ENCODE results near the gene MMP17. TPM values are rescaled to one million over a fixed set of nuclear protein-coding genes. Genes with fewer than 3 reads are reported as not detected.

Gene MMP17
- total and polyA plus RNA-seq, 2 donors (not counting 1 experiment from before 2014, with no cell fraction given): 14.8 to 140 TPM

DNA sequence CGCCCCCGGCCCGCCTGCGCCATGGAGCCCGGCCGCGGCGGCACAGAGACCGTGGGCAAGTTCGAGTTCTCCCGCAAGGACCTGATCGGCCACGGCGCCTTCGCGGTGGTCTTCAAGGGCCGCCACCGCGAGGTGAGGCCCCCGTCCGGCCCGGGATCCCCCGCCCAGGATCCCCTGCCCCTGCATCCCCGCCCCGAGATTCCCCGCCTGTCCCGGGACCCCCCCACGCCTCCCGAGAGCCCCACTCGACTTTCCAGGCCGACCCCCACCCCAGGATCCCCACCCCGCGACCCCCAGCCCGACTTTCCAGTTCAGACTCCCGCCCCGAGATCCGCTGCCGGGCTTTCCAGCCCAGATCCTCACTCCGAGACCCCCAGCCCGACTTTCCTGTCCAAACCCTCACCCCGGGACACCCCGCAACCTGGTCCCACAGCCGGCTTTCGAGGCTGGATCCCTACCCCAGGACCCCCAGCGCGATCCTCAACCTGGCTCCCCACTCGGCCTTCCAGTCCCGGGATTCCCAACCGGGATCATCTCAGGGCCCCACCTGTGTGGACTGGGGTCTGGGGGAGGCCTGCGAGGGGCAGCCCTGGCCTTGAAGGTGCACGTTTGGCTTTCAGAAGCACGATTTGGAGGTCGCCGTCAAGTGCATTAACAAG is 66.9 kb downstream of the MMP17 start:
- intact Hi-C loops (cut with micrococcal nuclease): loop anchor here (1.0 to 10.0 kb wide), 5 partner anchors 34 to 187 kb away; partner anchors contain the start of genes EP400, PUS1 and SFSWAP
- Histone ChIP-seq H4K20me1 (ENCODE audit: control insufficient read depth, insufficient read depth, low read length, poor library complexity, severe bottlenecking) (peaks cover 36% of the 10 kb centered on the region), H3K36me3 (replicated peaks in 1 of 2; ENCODE audit: control extremely low read depth in 1 of 2, control insufficient read depth in 1 of 2, extremely low read depth in 1 of 2, insufficient read depth in 2 of 2, low read length in 1 of 2) (peaks cover 2 to 8% of the 10 kb centered on the region in 2 experiments), H3K9ac (ENCODE audit: low read length) (peak overlapping the region; percentile 72), H3K79me2 (ENCODE audit: control insufficient read depth, insufficient read depth, low read length) (peaks cover 46% of the 10 kb centered on the region), H3K4me3 (ENCODE audit: control extremely low read depth in 1 of 5, extremely low read depth in 1 of 5, insufficient read depth in 1 of 5, low read depth in 2 of 5, low read length in 4 of 5) (peak overlapping the region; percentile 49 to 71 (median 59)), H3K9me3 (ENCODE audit: control extremely low read depth in 1 of 3, control insufficient read depth in 2 of 3, insufficient read depth in 1 of 3, low read length in 2 of 3) (peaks cover 0 to 4% (median 0%) of the 10 kb centered on the region in 3 donors), H3K4me1 (ENCODE audit: control insufficient read depth in 2 of 2, insufficient read depth in 2 of 2, low read length in 2 of 2) (peaks cover 18 to 23% of the 10 kb centered on the region in 2 donors), H3K27ac (ENCODE audit: low read length in 2 of 2) (peak overlapping the region; percentile 6 to 69), H3K27me3 (replicated peaks in 1 of 4; ENCODE audit: control extremely low read depth in 1 of 4, control insufficient read depth in 3 of 4, insufficient read depth in 4 of 4, low read length in 3 of 4) (no peaks in the 10 kb centered on the region), H3K4me2 (replicated peaks; ENCODE audit: low read depth, low read length, poor library complexity, severe bottlenecking) (peak overlapping the region; percentile 98), H2AFZ (ENCODE audit: insufficient read depth, low read depth, low read length, poor library complexity, severe bottlenecking) (peak overlapping the region; percentile 73)
- POLR2A ChIA-PET: interaction anchor here (1.0 to 2.1 kb wide), 2 partner anchors 29 to 33 kb away, joined by 7 read pairs; partner anchors contain the start of gene PUS1
- ATAC-seq (ENCODE audit: low read depth) (no peak), DNase-seq (no peak)
- H3K4me3 Mint-ChIP-seq: peak overlapping the region; percentile 91
- H3K27ac Mint-ChIP-seq: peak overlapping the region; percentile 88
- TF ChIP-seq CTCF (IDR thresholded peaks at IDR 0.05) (no peak), EZH2 (IDR thresholded peaks at IDR 0.05; ENCODE audit: borderline replicate concordance, insufficient read depth, low read depth, low read length, poor library complexity, severe bottlenecking) (no peak)
- no peaks in the 10 kb centered on the region for H3K9me3 Mint-ChIP-seq (ENCODE audit: insufficient read depth)
- no peaks in the 10 kb centered on the region for H3K27me3 Mint-ChIP-seq
- CTCF ChIA-PET: no interaction called here
- 2% methylated on average over 51 of the region's 54 CpGs for WGBS (ENCODE audit: insufficient coverage)
- H3K4me1 Mint-ChIP-seq: peaks cover 22% of the 10 kb centered on the region

DNA sequence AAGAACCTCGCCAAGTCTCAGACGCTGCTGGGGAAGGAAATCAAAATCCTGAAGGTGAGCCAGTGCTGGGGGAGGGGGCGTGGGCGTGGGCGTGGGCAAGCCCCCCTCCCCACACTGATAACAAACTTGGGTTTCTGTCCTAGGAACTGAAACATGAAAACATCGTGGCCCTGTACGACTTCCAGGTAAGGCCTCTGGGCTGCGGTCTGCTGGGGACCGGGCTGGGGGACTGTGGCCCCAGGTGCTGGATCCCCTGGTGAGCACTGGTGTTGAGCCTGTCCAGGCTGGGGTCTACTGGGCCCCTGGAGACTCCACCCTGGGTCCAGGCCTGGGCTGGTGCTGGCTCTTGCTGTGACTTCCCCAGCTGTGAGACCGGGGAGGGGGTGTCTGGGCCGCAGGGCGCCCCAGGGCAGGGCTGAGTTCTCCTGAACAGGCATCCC is 67.5 kb downstream of the MMP17 start:
- Histone ChIP-seq H3K9me3 (ENCODE audit: control extremely low read depth in 1 of 3, control insufficient read depth in 2 of 3, insufficient read depth in 1 of 3, low read length in 2 of 3) (peaks cover 0 to 4% (median 0%) of the 10 kb centered on the region in 3 donors), H3K4me2 (replicated peaks; ENCODE audit: low read depth, low read length, poor library complexity, severe bottlenecking) (peak overlapping the region; percentile 98), H4K20me1 (ENCODE audit: control insufficient read depth, insufficient read depth, low read length, poor library complexity, severe bottlenecking) (peaks cover 42% of the 10 kb centered on the region), H3K27me3 (replicated peaks in 1 of 4; ENCODE audit: control extremely low read depth in 1 of 4, control insufficient read depth in 3 of 4, insufficient read depth in 4 of 4, low read length in 3 of 4) (no peaks in the 10 kb centered on the region), H3K9ac (ENCODE audit: low read length) (peak overlapping the region; percentile 72), H3K36me3 (replicated peaks in 1 of 2; ENCODE audit: control extremely low read depth in 1 of 2, control insufficient read depth in 1 of 2, extremely low read depth in 1 of 2, insufficient read depth in 2 of 2, low read length in 1 of 2) (peaks cover 2 to 10% of the 10 kb centered on the region in 2 experiments), H2AFZ (ENCODE audit: insufficient read depth, low read depth, low read length, poor library complexity, severe bottlenecking) (peak overlapping the region; percentile 73), H3K4me1 (ENCODE audit: control insufficient read depth in 2 of 2, insufficient read depth in 2 of 2, low read length in 2 of 2) (peaks cover 18 to 23% of the 10 kb centered on the region in 2 donors), H3K27ac (ENCODE audit: low read length in 2 of 2) (peak overlapping the region; percentile 6 to 69), H3K79me2 (ENCODE audit: control insufficient read depth, insufficient read depth, low read length) (peaks cover 52% of the 10 kb centered on the region), H3K4me3 (ENCODE audit: control extremely low read depth in 1 of 5, extremely low read depth in 1 of 5, insufficient read depth in 1 of 5, low read depth in 2 of 5, low read length in 4 of 5) (peak overlapping the region; percentile 49 to 71 (median 59))
- peaks cover 24% of the 10 kb centered on the region for H3K4me1 Mint-ChIP-seq
- H3K9me3 Mint-ChIP-seq (ENCODE audit: insufficient read depth): no peaks in the 10 kb centered on the region
- peak overlapping the region; percentile 91 for H3K4me3 Mint-ChIP-seq
- ATAC-seq (ENCODE audit: low read depth) (no peak), DNase-seq (no peak)
- ChIA-PET CTCF (interaction anchor here (1.7 kb wide), 1 partner anchor 28 kb away, joined by 4 read pairs; no protein-coding TSS in a partner anchor), POLR2A (interaction anchor here (1.0 to 2.1 kb wide), 2 partner anchors 28 to 33 kb away, joined by 7 read pairs; partner anchors contain the start of gene PUS1)
- intact Hi-C loops (cut with micrococcal nuclease): loop anchor here (1.0 to 10.0 kb wide), 4 partner anchors 28 to 187 kb away; partner anchors contain the start of gene SFSWAP
- peak overlapping the region; percentile 88 for H3K27ac Mint-ChIP-seq
- H3K27me3 Mint-ChIP-seq: no peaks in the 10 kb centered on the region
- TF ChIP-seq EZH2 (IDR thresholded peaks at IDR 0.05; ENCODE audit: borderline replicate concordance, insufficient read depth, low read depth, low read length, poor library complexity, severe bottlenecking): no peak
- TF ChIP-seq CTCF (IDR thresholded peaks at IDR 0.05): no peak
- WGBS (ENCODE audit: insufficient coverage): 1% methylated on average over 9 of the region's 12 CpGs
